HEK293T (cell line): ENCODE measurements around the gene PKN1.

ENCODE experiments used
- BHLHE40 ChIP-seq: fragments of 450-650 bp; IDR thresholded peaks from 2 replicates; pipeline ENCODE4 v1.6.1; 2016; ENCODE audit warnings: mild to moderate bottlenecking, moderate library complexity, borderline replicate concordance
- CTBP1 ChIP-seq: fragments of 450-650 bp; IDR thresholded peaks from 2 replicates; pipeline ENCODE4 v1.6.1; 2016; ENCODE audit warnings: borderline replicate concordance
- ELF4 ChIP-seq: fragments of 450-650 bp; IDR thresholded peaks from 2 replicates; pipeline ENCODE4 v1.6.1; 2017; ENCODE audit warnings: antibody characterized with exemption
- FOXA1 ChIP-seq: fragments of 450-650 bp; IDR thresholded peaks from 2 replicates; pipeline ENCODE4 v1.6.1; 2016; ENCODE audit warnings: mild to moderate bottlenecking
- FOXM1 ChIP-seq: fragments of 450-650 bp; IDR thresholded peaks from 2 replicates; pipeline ENCODE4 v1.6.1; 2017; ENCODE audit warnings: mild to moderate bottlenecking, borderline replicate concordance
- L3MBTL2 ChIP-seq: fragments of 450-650 bp; conservative IDR thresholded peaks from 2 replicates; pipeline ENCODE4 v1.6.1; 2016; ENCODE audit warnings: mild to moderate bottlenecking
- LEF1 ChIP-seq: fragments of 450-650 bp; IDR thresholded peaks from 2 replicates; pipeline ENCODE4 v1.6.1; 2017; ENCODE audit warnings: mild to moderate bottlenecking, borderline replicate concordance
- SP1 ChIP-seq: fragments of 450-650 bp; IDR thresholded peaks from 2 replicates; pipeline ENCODE4 v1.6.1; 2017
- ZNF384 ChIP-seq: fragments of 450-650 bp; IDR thresholded peaks from 2 replicates; pipeline ENCODE4 v1.6.1; 2016

DNA sequence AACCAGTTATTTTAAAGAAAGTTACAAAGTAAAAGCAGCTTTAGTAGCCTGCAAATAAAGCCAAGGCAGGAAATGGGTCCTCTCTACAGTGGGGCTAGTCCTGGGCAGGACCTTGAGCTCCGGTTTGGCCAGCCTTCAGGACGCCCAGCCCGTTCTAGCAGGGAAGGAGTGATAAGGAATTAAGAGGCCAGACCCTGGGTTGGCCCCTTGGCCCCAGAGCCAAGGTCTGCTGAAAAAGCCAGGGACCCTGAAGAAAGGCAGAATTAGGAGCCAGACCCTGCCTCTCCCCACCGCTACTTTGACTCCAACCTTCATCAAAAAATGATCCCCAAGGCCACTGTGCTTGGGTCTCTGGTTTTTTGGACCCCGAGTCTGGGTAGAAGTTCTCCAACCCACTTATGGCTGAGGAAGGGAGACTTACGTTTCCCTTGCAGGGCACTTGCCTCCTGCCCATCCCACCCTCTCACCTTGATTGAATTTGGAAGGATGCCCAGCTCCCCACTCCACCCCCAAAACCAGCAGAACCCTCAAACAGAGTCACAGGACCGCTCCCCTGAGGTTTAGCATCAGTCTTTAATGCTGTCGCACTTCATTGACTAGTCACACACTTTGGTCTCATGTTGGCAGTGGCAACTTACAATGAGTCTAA is 81.2 kb downstream of the PKN1 start:
- TF ChIP-seq BHLHE40, result no peak
- TF ChIP-seq FOXA1, result no peak
- no peak for TF ChIP-seq ZNF384
- no peak for TF ChIP-seq FOXM1
- TF ChIP-seq SP1, result no peak
- no peak for TF ChIP-seq L3MBTL2
- TF ChIP-seq LEF1, result no peak
- no peak for TF ChIP-seq ELF4
- no peak for TF ChIP-seq CTBP1
